Retinal pigment epithelial cell (primary cell): Measurements from ENCODE around the gene CSRNP2.

Source experiments
- DNase-seq: peaks from one replicate; pipeline ENCODE4 v3.0.0-alpha.2; 2010; ENCODE audit warnings: low read depth
- H3K4me3 ChIP-seq: 2 replicates; pipeline ENCODE4 v1.5.1; 2011; ENCODE audit warnings: mild to moderate bottlenecking, low read length, control low read depth, moderate library complexity
- CTCF ChIP-seq: conservative IDR thresholded peaks from 2 replicates; pipeline ENCODE4 v1.5.1; 2011; ENCODE audit warnings: low read depth, low read length, control low read depth, inconsistent platforms

The CSRNP2 gene

DNA sequence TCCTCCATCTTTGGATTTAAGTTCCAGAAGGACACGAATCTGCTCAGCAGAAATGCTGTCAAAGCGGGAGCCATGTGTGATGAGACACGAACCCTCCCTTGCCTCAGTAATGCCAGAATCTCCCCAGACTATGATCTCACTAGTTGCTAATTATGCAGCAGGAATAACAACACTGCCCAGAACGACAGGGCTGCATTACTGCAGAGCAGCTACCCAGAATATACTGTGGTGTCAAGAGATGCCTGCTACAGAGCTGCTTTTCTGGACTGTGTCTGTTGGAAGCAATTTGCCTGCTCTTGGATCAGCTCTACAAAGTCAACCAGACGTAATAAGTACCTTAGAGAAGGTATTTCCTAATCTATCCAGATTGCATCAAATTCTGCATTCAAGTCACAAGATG is 5.5 kb downstream of the CSRNP2 start:
- no peak overlapping the region for H3K4me3 ChIP-seq
- DNase-seq, result peak; percentile 52
- TF ChIP-seq CTCF, result no peak

GRCh38 chr12:51076236-51076930 is 7.0 kb downstream of the CSRNP2 start:
- H3K4me3 ChIP-seq, result no peak overlapping the region
- TF ChIP-seq CTCF, result no peak
- DNase-seq, result no peak

DNA sequence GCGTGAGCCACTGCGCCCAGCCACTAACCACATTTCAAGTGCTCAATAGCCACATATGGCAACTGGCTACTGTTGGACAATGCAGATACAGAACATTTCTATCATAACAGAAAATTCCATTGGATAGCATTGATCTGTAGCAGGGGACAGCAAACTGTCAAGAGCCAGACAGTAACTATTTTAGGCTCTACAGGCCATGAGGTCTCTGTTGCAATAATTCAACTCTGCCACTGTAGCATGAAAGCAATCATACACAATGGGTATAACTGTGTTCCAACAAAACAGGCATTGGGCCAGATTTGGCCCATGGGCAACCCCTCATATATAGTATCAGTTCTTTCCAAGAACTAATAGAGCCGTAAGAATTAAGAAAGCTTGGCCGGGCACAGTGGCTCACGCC is 8.0 kb downstream of the CSRNP2 start:
- no peak overlapping the region for H3K4me3 ChIP-seq
- TF ChIP-seq CTCF, result no peak
- no peak for DNase-seq

GRCh38 chr12:51071663-51072062 is 11.7 kb downstream of the CSRNP2 start:
- DNase-seq, result no peak
- TF ChIP-seq CTCF, result no peak
- no peak overlapping the region for H3K4me3 ChIP-seq

DNA sequence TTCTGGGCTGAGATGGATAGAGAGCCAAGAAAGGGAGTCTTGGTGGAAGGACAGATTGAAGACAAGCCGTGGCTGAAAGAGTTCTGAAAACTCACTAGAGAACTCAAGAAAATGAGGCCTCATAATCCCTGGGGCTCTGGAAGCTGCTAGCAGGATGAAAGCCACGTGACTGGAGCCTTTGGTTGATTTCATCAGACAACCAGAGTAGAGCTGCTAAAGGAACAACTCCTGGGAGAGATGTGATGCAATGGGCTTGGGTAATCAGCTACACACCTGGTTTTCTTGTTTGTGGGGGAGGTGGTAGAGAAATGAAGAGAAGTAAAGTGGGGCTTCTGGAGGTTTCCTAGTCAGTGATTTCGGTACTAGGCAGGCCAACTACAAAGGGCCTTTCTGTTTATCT is 13.4 kb downstream of the CSRNP2 start:
- DNase-seq, result peak; percentile 75
- TF ChIP-seq CTCF, result no peak
- no peak overlapping the region for H3K4me3 ChIP-seq

- TF ChIP-seq CTCF, result no peak
- no peak overlapping the region for H3K4me3 ChIP-seq
- DNase-seq, result no peak
Observed at GRCh38 chr12:51067771-51068170, 15.6 kb downstream of the CSRNP2 start.

GRCh38 chr12:51067229-51067628 is 16.2 kb downstream of the CSRNP2 start:
- DNase-seq, result no peak
- no peak overlapping the region for H3K4me3 ChIP-seq
- TF ChIP-seq CTCF, result no peak
